Measurements from ENCODE around the gene RFPL2.
"Not testable (repeated sequence)": the region's sequence is repeated elsewhere in the genome, so short reads cannot be mapped to it uniquely, and the experiment has no call there.

RFPL2 gene

DNA sequence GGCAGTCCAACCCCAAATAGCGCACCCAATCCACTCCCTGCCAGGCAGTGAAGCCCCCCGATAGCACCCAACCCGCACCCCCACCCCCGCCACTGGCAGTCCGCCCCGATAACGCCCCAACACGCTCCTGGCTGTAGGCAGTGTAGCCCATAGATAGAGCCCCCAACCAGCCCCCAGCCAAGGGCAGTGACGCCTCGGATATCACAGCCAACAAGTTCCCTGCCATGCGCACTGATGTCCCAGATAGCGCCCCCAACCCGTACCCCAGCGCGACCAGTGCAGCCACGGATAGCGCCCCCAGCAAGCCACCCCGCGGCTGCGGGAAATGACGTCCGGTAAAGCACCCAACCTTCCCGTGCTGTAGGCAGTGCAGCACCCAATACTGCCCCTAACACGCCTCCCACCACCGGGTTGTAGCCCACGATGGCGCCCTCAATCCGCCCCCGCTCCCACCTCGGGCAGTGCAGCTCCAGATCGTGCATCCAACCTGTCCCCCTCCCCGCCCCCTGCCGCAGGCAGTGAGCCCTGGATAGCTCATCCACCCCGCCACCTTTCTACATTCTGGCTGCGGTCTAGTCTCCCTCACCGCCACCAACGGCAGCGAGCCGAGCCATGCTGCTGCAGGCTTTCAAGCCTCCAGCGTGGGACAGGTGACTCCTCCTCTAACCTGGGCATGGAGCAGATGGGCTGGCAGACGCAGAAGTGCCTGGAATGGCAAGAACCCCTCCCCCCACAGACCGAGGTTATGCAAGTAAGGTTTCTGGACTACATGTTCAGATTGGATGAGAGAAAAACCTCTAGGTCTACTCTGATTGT, 625 bp downstream of the RFPL2 start:
- Histone ChIP-seq H3K9me3 (replicated peaks; ENCODE audit: low read length) (no peaks in the 10 kb centered on the region), H3K9ac (ENCODE audit: low read depth, low read length) (no peak overlapping the region), H3K36me3 (ENCODE audit: insufficient read depth, low read length) (no peaks in the 10 kb centered on the region), H3K4me3 (ENCODE audit: low read length) (no peak overlapping the region), H3K4me2 (ENCODE audit: low read length) (peak overlapping the region; percentile 35), H3K4me1 (ENCODE audit: control insufficient read depth, insufficient read depth, low read length) (no peaks in the 10 kb centered on the region), H3K27me3 (ENCODE audit: control insufficient read depth, insufficient read depth, low read length) (peaks cover 24% of the 10 kb centered on the region)

GRCh38 chr22:32203181-32204039, 1.5 kb downstream of the RFPL2 start:
- Histone ChIP-seq H3K27me3 (ENCODE audit: control insufficient read depth, insufficient read depth, low read length) (peaks cover 24% of the 10 kb centered on the region), H3K36me3 (ENCODE audit: insufficient read depth, low read length) (no peaks in the 10 kb centered on the region), H3K4me3 (ENCODE audit: low read length) (no peak overlapping the region), H3K4me1 (ENCODE audit: control insufficient read depth, insufficient read depth, low read length) (no peaks in the 10 kb centered on the region), H3K9me3 (replicated peaks; ENCODE audit: low read length) (no peaks in the 10 kb centered on the region), H3K9ac (ENCODE audit: low read depth, low read length) (no peak overlapping the region), H3K4me2 (ENCODE audit: low read length) (no peak overlapping the region)

- H3K9me3 ChIP-seq (replicated peaks; ENCODE audit: low read length) = no peaks in the 10 kb centered on the region
- H3K4me1 ChIP-seq (ENCODE audit: control insufficient read depth, insufficient read depth, low read length) = no peaks in the 10 kb centered on the region
- no peak overlapping the region for H3K4me3 ChIP-seq (ENCODE audit: low read length)
- peaks cover 24% of the 10 kb centered on the region for H3K27me3 ChIP-seq (ENCODE audit: control insufficient read depth, insufficient read depth, low read length)
- H3K36me3 ChIP-seq (ENCODE audit: insufficient read depth, low read length) = no peaks in the 10 kb centered on the region
- H3K9ac ChIP-seq (ENCODE audit: low read depth, low read length) = no peak overlapping the region
- H3K4me2 ChIP-seq (ENCODE audit: low read length) = no peak overlapping the region
These were observed 2.2 kb downstream of the RFPL2 start for GRCh38 chr22:32202539-32203180.

GRCh38 chr22:32202161-32202538, 2.7 kb downstream of the RFPL2 start:
- Histone ChIP-seq H3K9me3 (replicated peaks; ENCODE audit: low read length) (no peaks in the 10 kb centered on the region), H3K27me3 (ENCODE audit: control insufficient read depth, insufficient read depth, low read length) (peaks cover 24% of the 10 kb centered on the region), H3K36me3 (ENCODE audit: insufficient read depth, low read length) (no peaks in the 10 kb centered on the region), H3K4me1 (ENCODE audit: control insufficient read depth, insufficient read depth, low read length) (no peaks in the 10 kb centered on the region), H3K4me2 (ENCODE audit: low read length) (no peak overlapping the region), H3K4me3 (ENCODE audit: low read length) (no peak overlapping the region), H3K9ac (ENCODE audit: low read depth, low read length) (no peak overlapping the region)

DNA sequence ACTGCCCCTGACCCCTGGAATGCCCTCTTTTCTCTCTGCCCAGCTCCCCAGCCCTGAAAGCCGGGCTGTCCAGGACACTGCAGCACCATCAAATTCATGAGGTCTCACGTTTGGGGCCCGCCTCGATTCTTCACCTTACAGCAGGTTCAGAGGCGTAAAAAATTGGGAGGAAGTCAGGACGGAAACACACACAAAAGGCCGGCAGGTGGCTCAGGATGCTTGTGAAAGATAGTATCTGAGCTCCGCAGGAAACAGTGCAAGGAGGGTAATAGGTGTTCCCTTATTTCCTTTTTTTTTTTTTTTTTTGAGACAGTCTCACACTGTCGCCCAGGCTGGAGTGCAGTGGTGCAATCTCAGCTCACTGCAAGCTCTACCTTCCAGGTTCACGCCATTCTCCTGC, 4.1 kb downstream of the RFPL2 start:
- H3K27me3 ChIP-seq (ENCODE audit: control insufficient read depth, insufficient read depth, low read length) = peaks cover 29% of the 10 kb centered on the region
- H3K9me3 ChIP-seq (replicated peaks; ENCODE audit: low read length) = no peaks in the 10 kb centered on the region
- no peaks in the 10 kb centered on the region for H3K4me1 ChIP-seq (ENCODE audit: control insufficient read depth, insufficient read depth, low read length)
- H3K4me2 ChIP-seq (ENCODE audit: low read length) = no peak overlapping the region
- H3K4me3 ChIP-seq (ENCODE audit: low read length) = no peak overlapping the region
- no peak overlapping the region for H3K9ac ChIP-seq (ENCODE audit: low read depth, low read length)
- no peaks in the 10 kb centered on the region for H3K36me3 ChIP-seq (ENCODE audit: insufficient read depth, low read length)

- H3K4me3 ChIP-seq (ENCODE audit: low read length) = no peak overlapping the region
- no peaks in the 10 kb centered on the region for H3K9me3 ChIP-seq (replicated peaks; ENCODE audit: low read length)
- no peaks in the 10 kb centered on the region for H3K36me3 ChIP-seq (ENCODE audit: insufficient read depth, low read length)
- H3K4me2 ChIP-seq (ENCODE audit: low read length) = no peak overlapping the region
- H3K27me3 ChIP-seq (ENCODE audit: control insufficient read depth, insufficient read depth, low read length) = peaks cover 29% of the 10 kb centered on the region
- no peak overlapping the region for H3K9ac ChIP-seq (ENCODE audit: low read depth, low read length)
- no peaks in the 10 kb centered on the region for H3K4me1 ChIP-seq (ENCODE audit: control insufficient read depth, insufficient read depth, low read length)
These were observed 4.9 kb downstream of the RFPL2 start for GRCh38 chr22:32199961-32200360.

- peaks cover 23% of the 10 kb centered on the region for H3K27me3 ChIP-seq (ENCODE audit: control insufficient read depth, insufficient read depth, low read length)
- no peak overlapping the region for H3K4me2 ChIP-seq (ENCODE audit: low read length)
- H3K36me3 ChIP-seq (ENCODE audit: insufficient read depth, low read length) = no peaks in the 10 kb centered on the region
- no peaks in the 10 kb centered on the region for H3K9me3 ChIP-seq (replicated peaks; ENCODE audit: low read length)
- H3K4me1 ChIP-seq (ENCODE audit: control insufficient read depth, insufficient read depth, low read length) = no peaks in the 10 kb centered on the region
- H3K9ac ChIP-seq (ENCODE audit: low read depth, low read length) = no peak overlapping the region
- H3K4me3 ChIP-seq (ENCODE audit: low read length) = no peak overlapping the region
These were observed 5.5 kb downstream of the RFPL2 start for GRCh38 chr22:32199341-32199740.

DNA sequence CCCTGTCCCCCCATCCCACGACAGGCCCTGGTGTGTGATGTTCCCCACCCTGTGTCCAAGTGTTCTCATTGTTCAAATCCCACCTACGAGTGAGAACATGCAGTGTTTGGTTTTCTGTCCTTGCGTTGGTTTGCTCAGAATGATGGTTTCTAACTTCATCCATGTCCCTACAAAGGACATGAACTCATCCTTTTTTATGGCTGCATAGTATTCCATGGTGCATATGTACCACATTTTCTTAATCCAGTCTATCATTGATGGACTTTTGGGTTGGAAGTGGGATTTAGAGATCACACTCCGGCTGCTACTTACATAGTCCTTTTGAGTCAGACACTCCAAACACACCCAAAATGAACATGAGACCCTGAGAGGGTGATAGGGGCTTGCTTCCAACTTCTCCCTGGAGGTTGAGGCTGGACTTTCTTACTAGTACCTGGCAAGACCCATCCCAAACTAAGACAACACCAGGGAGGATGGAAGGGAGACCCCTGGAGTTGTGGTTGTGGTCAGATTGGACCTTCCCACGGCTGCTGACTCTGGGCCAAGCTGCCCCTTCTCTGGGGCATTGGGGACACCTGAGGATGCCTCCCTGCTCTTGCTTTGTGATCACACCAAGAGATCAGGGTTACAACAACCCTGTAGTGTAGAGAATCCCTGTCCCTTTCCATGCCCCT, 7.2 kb downstream of the RFPL2 start:
- not testable (repeated sequence) for H3K9ac ChIP-seq (ENCODE audit: low read depth, low read length); H3K36me3 ChIP-seq (ENCODE audit: insufficient read depth, low read length); H3K4me2 ChIP-seq (ENCODE audit: low read length); H3K4me1 ChIP-seq (ENCODE audit: control insufficient read depth, insufficient read depth, low read length); H3K9me3 ChIP-seq (replicated peaks; ENCODE audit: low read length); H3K4me3 ChIP-seq (ENCODE audit: low read length)
- peaks cover 10% of the 10 kb centered on the region for H3K27me3 ChIP-seq (ENCODE audit: control insufficient read depth, insufficient read depth, low read length)

DNA sequence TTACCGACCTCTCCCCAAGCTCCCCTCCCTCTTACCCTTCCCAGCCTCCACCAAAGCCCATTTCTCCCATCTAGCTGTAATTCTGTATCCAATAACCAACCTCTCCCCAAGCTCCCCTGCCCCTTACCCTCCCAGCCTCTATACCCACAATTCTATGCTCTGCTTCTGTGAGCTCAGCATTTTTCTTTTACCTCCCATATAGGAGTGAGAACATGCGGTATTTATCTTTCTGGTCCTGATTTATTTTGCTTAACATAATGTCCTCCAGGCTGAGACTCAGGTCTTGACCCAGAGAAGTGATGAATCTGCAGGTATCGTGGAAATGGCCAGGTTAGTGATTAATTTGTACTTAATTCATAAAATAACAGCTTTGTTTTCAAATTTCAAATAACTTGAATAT, 9.0 kb downstream of the RFPL2 start:
- not testable (repeated sequence) for H3K27me3 ChIP-seq (ENCODE audit: control insufficient read depth, insufficient read depth, low read length); H3K4me1 ChIP-seq (ENCODE audit: control insufficient read depth, insufficient read depth, low read length); H3K9ac ChIP-seq (ENCODE audit: low read depth, low read length); H3K4me3 ChIP-seq (ENCODE audit: low read length); H3K9me3 ChIP-seq (replicated peaks; ENCODE audit: low read length); H3K36me3 ChIP-seq (ENCODE audit: insufficient read depth, low read length); H3K4me2 ChIP-seq (ENCODE audit: low read length)

GRCh38 chr22:32193346-32193745, 11.5 kb downstream of the RFPL2 start:
- not testable (repeated sequence) for H3K4me1 ChIP-seq (ENCODE audit: control insufficient read depth, insufficient read depth, low read length); H3K9me3 ChIP-seq (replicated peaks; ENCODE audit: low read length); H3K36me3 ChIP-seq (ENCODE audit: insufficient read depth, low read length); H3K9ac ChIP-seq (ENCODE audit: low read depth, low read length); H3K4me2 ChIP-seq (ENCODE audit: low read length); H3K4me3 ChIP-seq (ENCODE audit: low read length); H3K27me3 ChIP-seq (ENCODE audit: control insufficient read depth, insufficient read depth, low read length)

GRCh38 chr22:32191021-32191420, 13.9 kb downstream of the RFPL2 start:
- H3K27me3 ChIP-seq (ENCODE audit: control insufficient read depth, insufficient read depth, low read length); H3K9me3 ChIP-seq (replicated peaks; ENCODE audit: low read length): not testable (repeated sequence)

More at GRCh38 chr22:32191021-32191420, 13.9 kb downstream of the RFPL2 start:
- not testable (repeated sequence) for H3K4me1 ChIP-seq (ENCODE audit: control insufficient read depth, insufficient read depth, low read length); H3K4me3 ChIP-seq (ENCODE audit: low read length); H3K9ac ChIP-seq (ENCODE audit: low read depth, low read length); H3K4me2 ChIP-seq (ENCODE audit: low read length); H3K36me3 ChIP-seq (ENCODE audit: insufficient read depth, low read length)

Measured in skeletal muscle satellite cell (primary cell).